Immature natural killer cell (primary cell): ENCODE data around the gene HAGHL. TPM values are rescaled to one million over a fixed set of nuclear protein-coding genes. Genes with fewer than 3 reads are reported as not detected.
"Not testable (repeated sequence)": the region's sequence is repeated elsewhere in the genome, so short reads cannot be mapped to it uniquely, and the experiment has no call there.

Experiments used
- DNase-seq, 3 donors: peaks; one replicate each; pipeline ENCODE4 v3.0.0; 2022; ENCODE audit warnings: mixed read lengths in 1 of 3
- H3K27ac Mint-ChIP-seq, 6 donors: one replicate each; pipeline ENCODE4 v1.8.0; 2020; ENCODE audit warnings: mixed read lengths in 6 of 6, mild to moderate bottlenecking in 5 of 6, inconsistent platforms in 4 of 6, moderate library complexity in 3 of 6
- H3K27me3 Mint-ChIP-seq, 3 donors: one replicate each; pipeline ENCODE4 v1.8.0; 2020 to 2021; ENCODE audit warnings: low read depth in 3 of 3, mild to moderate bottlenecking in 3 of 3, mixed read lengths in 3 of 3, moderate library complexity in 3 of 3, inconsistent platforms in 1 of 3
- H3K36me3 Mint-ChIP-seq, 3 donors: one replicate each; pipeline ENCODE4 v1.8.0; 2020; ENCODE audit warnings: mixed read lengths in 3 of 3, inconsistent platforms in 2 of 3, mild to moderate bottlenecking in 2 of 3
- H3K4me1 Mint-ChIP-seq, 2 donors: one replicate each; pipeline ENCODE4 v1.8.0; 2020; ENCODE audit warnings: inconsistent platforms in 2 of 2, mild to moderate bottlenecking in 2 of 2, mixed read lengths in 2 of 2, moderate library complexity in 1 of 2
- H3K4me3 Mint-ChIP-seq, 5 donors: one replicate each; pipeline ENCODE4 v1.8.0; 2020; ENCODE audit warnings: mild to moderate bottlenecking in 5 of 5, mixed read lengths in 5 of 5, inconsistent platforms in 3 of 5, moderate library complexity in 3 of 5
- H3K9me3 Mint-ChIP-seq, 6 donors: one replicate each; pipeline ENCODE4 v1.8.0; 2020; ENCODE audit warnings: mild to moderate bottlenecking in 6 of 6, mixed read lengths in 6 of 6, inconsistent platforms in 4 of 6, moderate library complexity in 3 of 6
- polyA plus RNA-seq, 3 donors: library from polyadenylated mRNA; unstranded; fragments of 300-500 nt; fragmentation: Illumina TruSeq; gene quantifications; one replicate each; pipeline ENCODE4 v1.2.3, GENCODE V29; 2021

HAGHL gene
- polyA plus RNA-seq, 3 donors from 2014 or later: 6.4 to 12.0 (median 9.1) TPM

- Mint-ChIP-seq H3K36me3 (no peaks in the 10 kb centered on the region), H3K27me3 (peaks cover 5 to 20% (median 8%) of the 10 kb centered on the region in 3 donors), H3K4me3 (no peak overlapping the region), H3K27ac (no peak overlapping the region), H3K4me1 (no peaks in the 10 kb centered on the region), H3K9me3 (peaks cover 0 to 1% (median 0%) of the 10 kb centered on the region in 6 donors)
- DNase-seq: no peak
These were observed 19.8 kb upstream of the HAGHL start for GRCh38 chr16:707062-707538.

- peaks cover 0 to 2% of the 10 kb centered on the region in 2 donors for H3K4me1 Mint-ChIP-seq
- no peak for DNase-seq
- H3K27ac Mint-ChIP-seq: no peak overlapping the region
- no peaks in the 10 kb centered on the region for H3K36me3 Mint-ChIP-seq
- peak overlapping the region in 1 of 5 donors; percentile 24 for H3K4me3 Mint-ChIP-seq
- peaks cover 5 to 14% (median 8%) of the 10 kb centered on the region in 3 donors for H3K27me3 Mint-ChIP-seq
- no peaks in the 10 kb centered on the region for H3K9me3 Mint-ChIP-seq
These were observed 18.9 kb upstream of the HAGHL start for GRCh38 chr16:708019-708418.

- Mint-ChIP-seq H3K4me1 (peaks cover 0 to 2% of the 10 kb centered on the region in 2 donors), H3K9me3 (no peaks in the 10 kb centered on the region), H3K4me3 (no peak overlapping the region), H3K27ac (no peak overlapping the region), H3K36me3 (no peaks in the 10 kb centered on the region), H3K27me3 (peaks cover 5 to 12% (median 8%) of the 10 kb centered on the region in 3 donors)
- no peak for DNase-seq
These were observed 17.9 kb upstream of the HAGHL start for GRCh38 chr16:708959-709358.

- H3K27ac Mint-ChIP-seq: no peak overlapping the region
- no peak overlapping the region for H3K4me3 Mint-ChIP-seq
- no peak for DNase-seq
- H3K9me3 Mint-ChIP-seq: no peaks in the 10 kb centered on the region
- peaks cover 5 to 13% (median 8%) of the 10 kb centered on the region in 3 donors for H3K27me3 Mint-ChIP-seq
- no peaks in the 10 kb centered on the region for H3K36me3 Mint-ChIP-seq
- H3K4me1 Mint-ChIP-seq: peaks cover 0 to 2% of the 10 kb centered on the region in 2 donors
These were observed 17.1 kb upstream of the HAGHL start for GRCh38 chr16:709566-710499.

- H3K4me3 Mint-ChIP-seq: no peak overlapping the region
- no peak overlapping the region for H3K27ac Mint-ChIP-seq
- H3K9me3 Mint-ChIP-seq: no peaks in the 10 kb centered on the region
- peaks cover 5 to 13% (median 8%) of the 10 kb centered on the region in 3 donors for H3K27me3 Mint-ChIP-seq
- H3K4me1 Mint-ChIP-seq: peaks cover 0 to 2% of the 10 kb centered on the region in 2 donors
- H3K36me3 Mint-ChIP-seq: no peaks in the 10 kb centered on the region
- no peak for DNase-seq
These were observed 16.3 kb upstream of the HAGHL start for GRCh38 chr16:710500-711075.

GRCh38 chr16:711084-711483 lies 15.8 kb upstream of the HAGHL start:
- H3K27ac Mint-ChIP-seq: no peak overlapping the region
- no peak overlapping the region for H3K4me3 Mint-ChIP-seq
- H3K9me3 Mint-ChIP-seq: no peaks in the 10 kb centered on the region
- H3K36me3 Mint-ChIP-seq: no peaks in the 10 kb centered on the region
- H3K4me1 Mint-ChIP-seq: peaks cover 0 to 2% of the 10 kb centered on the region in 2 donors
- DNase-seq: no peak
- H3K27me3 Mint-ChIP-seq: peaks cover 8 to 13% (median 8%) of the 10 kb centered on the region in 3 donors

GRCh38 chr16:711548-712320 lies 15.2 kb upstream of the HAGHL start:
- Mint-ChIP-seq H3K27me3 (peaks cover 8 to 11% (median 8%) of the 10 kb centered on the region in 3 donors), H3K36me3 (no peaks in the 10 kb centered on the region), H3K9me3 (no peaks in the 10 kb centered on the region), H3K4me3 (no peak overlapping the region), H3K4me1 (peaks cover 0 to 5% of the 10 kb centered on the region in 2 donors), H3K27ac (no peak overlapping the region)
- DNase-seq: peak; percentile 79 to 83 (median 81)

GRCh38 chr16:712740-713250 lies 14.1 kb upstream of the HAGHL start:
- Mint-ChIP-seq H3K4me3 (peak overlapping the region in 1 of 5 donors; percentile 10), H3K27me3 (peaks cover 6 to 10% (median 8%) of the 10 kb centered on the region in 3 donors)
- not testable (repeated sequence) for H3K4me1 Mint-ChIP-seq, H3K36me3 Mint-ChIP-seq, H3K27ac Mint-ChIP-seq, DNase-seq, H3K9me3 Mint-ChIP-seq

GRCh38 chr16:714079-714478 lies 12.8 kb upstream of the HAGHL start:
- no peaks in the 10 kb centered on the region for H3K36me3 Mint-ChIP-seq

GRCh38 chr16:714558-715476 lies 12.1 kb upstream of the HAGHL start, which contains the start of gene METRN:
TSS of gene METRN (plus strand) at chr16:715118. CDS start at chr16:715290, 172 bp downstream.
- Mint-ChIP-seq H3K4me1 (peaks cover 1 to 15% of the 10 kb centered on the region in 2 donors), H3K27me3 (peaks cover 2 to 8% (median 7%) of the 10 kb centered on the region in 3 donors), H3K27ac (no peak within 1 kb of the TSS), H3K36me3 (no peaks in the 10 kb centered on the region), H3K9me3 (no peaks in the 10 kb centered on the region), H3K4me3 (peak within 1 kb of the TSS; percentile 23 to 76 (median 54))
- peak; percentile 87 to 89 (median 89) for DNase-seq

More at GRCh38 chr16:714079-714478, 12.8 kb upstream of the HAGHL start:
- H3K4me1 Mint-ChIP-seq: peaks cover 0 to 9% of the 10 kb centered on the region in 2 donors
- no peaks in the 10 kb centered on the region for H3K9me3 Mint-ChIP-seq
- DNase-seq: no peak
- peaks cover 2 to 8% (median 7%) of the 10 kb centered on the region in 3 donors for H3K27me3 Mint-ChIP-seq
- no peak overlapping the region for H3K27ac Mint-ChIP-seq
- peak overlapping the region in 4 of 5 donors; percentile 23 to 42 (median 36) for H3K4me3 Mint-ChIP-seq

GRCh38 chr16:715477-716199 lies 11.3 kb upstream of the HAGHL start:
- Mint-ChIP-seq H3K27me3 (peaks cover 2 to 9% (median 7%) of the 10 kb centered on the region in 3 donors), H3K36me3 (no peaks in the 10 kb centered on the region), H3K9me3 (no peaks in the 10 kb centered on the region), H3K4me1 (peaks cover 8 to 21% of the 10 kb centered on the region in 2 donors), H3K27ac (no peak overlapping the region), H3K4me3 (peak overlapping the region in 4 of 5 donors; percentile 47 to 76 (median 64))
- peak in 1 of 3 donors; percentile 31 for DNase-seq

GRCh38 chr16:716200-716568 lies 10.7 kb upstream of the HAGHL start:
- Mint-ChIP-seq H3K4me1 (peaks cover 8 to 21% of the 10 kb centered on the region in 2 donors), H3K9me3 (no peaks in the 10 kb centered on the region), H3K4me3 (peak overlapping the region in 4 of 5 donors; percentile 47 to 76 (median 64)), H3K27me3 (peaks cover 2 to 7% (median 6%) of the 10 kb centered on the region in 3 donors), H3K36me3 (no peaks in the 10 kb centered on the region), H3K27ac (no peak overlapping the region)
- no peak for DNase-seq
